Measurements from ENCODE around the gene RAMACL. TPM values are rescaled to one million over a fixed set of nuclear protein-coding genes. Genes with fewer than 3 reads are reported as not detected.
"Not testable (repeated sequence)": the region's sequence is repeated elsewhere in the genome, so short reads cannot be mapped to it uniquely, and the experiment has no call there.

The RAMACL gene
- total RNA-seq, 2 experiments from 2014 or later, result 0.45 TPM; not detected in 1

- H3K4me1 Mint-ChIP-seq (ENCODE audit: low read depth), result peaks cover 25% of the 10 kb centered on the region
- POLR2A ChIA-PET, result no interaction called here
- CTCF ChIA-PET, result no interaction called here
Measured at GRCh38 chr6:166539543-166539942, 46.9 kb downstream of the RAMACL start.

GRCh38 chr6:166539011-166539385 is 47.5 kb downstream of the RAMACL start:
- H3K9me3 Mint-ChIP-seq; ATAC-seq; H3K27ac Mint-ChIP-seq; POLR2A ChIA-PET; DNase-seq; H3K36me3 Mint-ChIP-seq (ENCODE audit: low read depth); H3K4me3 Mint-ChIP-seq; intact Hi-C loops (cut with micrococcal nuclease); CTCF ChIA-PET; H3K27me3 Mint-ChIP-seq: not testable (repeated sequence)
- peaks cover 25% of the 10 kb centered on the region for H3K4me1 Mint-ChIP-seq (ENCODE audit: low read depth)

More at GRCh38 chr6:166539543-166539942, 46.9 kb downstream of the RAMACL start:
- Mint-ChIP-seq H3K36me3 (ENCODE audit: low read depth) (no peaks in the 10 kb centered on the region), H3K9me3 (no peaks in the 10 kb centered on the region), H3K27me3 (no peaks in the 10 kb centered on the region), H3K27ac (no peak overlapping the region), H3K4me3 (no peak overlapping the region)
- no peak for TF ChIP-seq CTCF (IDR thresholded peaks at IDR 0.05)
- intact Hi-C loops (cut with micrococcal nuclease), result no loop called here
- DNase-seq, result no peak
- ATAC-seq, result no peak

GRCh38 chr6:166538297-166539010 is 48.0 kb downstream of the RAMACL start:
- no peak for DNase-seq
- ATAC-seq, result no peak
- peaks cover 25% of the 10 kb centered on the region for H3K4me1 Mint-ChIP-seq (ENCODE audit: low read depth)
- no peak overlapping the region for H3K4me3 Mint-ChIP-seq
- H3K27me3 Mint-ChIP-seq, result no peaks in the 10 kb centered on the region
- no peak for TF ChIP-seq CTCF (IDR thresholded peaks at IDR 0.05)
- H3K9me3 Mint-ChIP-seq, result no peaks in the 10 kb centered on the region
- POLR2A ChIA-PET, result no interaction called here
- no peak overlapping the region for H3K27ac Mint-ChIP-seq
- intact Hi-C loops (cut with micrococcal nuclease), result no loop called here
- CTCF ChIA-PET, result no interaction called here
- H3K36me3 Mint-ChIP-seq (ENCODE audit: low read depth), result no peaks in the 10 kb centered on the region

- Mint-ChIP-seq H3K4me3 (no peak overlapping the region), H3K9me3 (no peaks in the 10 kb centered on the region), H3K36me3 (ENCODE audit: low read depth) (no peaks in the 10 kb centered on the region), H3K27ac (no peak overlapping the region), H3K27me3 (no peaks in the 10 kb centered on the region), H3K4me1 (ENCODE audit: low read depth) (peaks cover 6% of the 10 kb centered on the region)
- no peak for TF ChIP-seq CTCF (IDR thresholded peaks at IDR 0.05)
- ATAC-seq (no peak), DNase-seq (no peak)
- intact Hi-C loops (cut with micrococcal nuclease), result no loop called here
- POLR2A ChIA-PET, result no interaction called here
- CTCF ChIA-PET, result interaction anchor here (0.8 kb wide), 1 partner anchor 18 kb away, joined by 3 read pairs; no protein-coding TSS in a partner anchor
Measured at GRCh38 chr6:166534658-166535406, 51.6 kb downstream of the RAMACL start.

GRCh38 chr6:166533205-166533824 is 53.2 kb downstream of the RAMACL start:
- ATAC-seq (no peak), DNase-seq (no peak)
- POLR2A ChIA-PET, result no interaction called here
- no peak for TF ChIP-seq CTCF (IDR thresholded peaks at IDR 0.05)
- Mint-ChIP-seq H3K27me3 (no peaks in the 10 kb centered on the region), H3K4me1 (ENCODE audit: low read depth) (no peaks in the 10 kb centered on the region), H3K36me3 (ENCODE audit: low read depth) (no peaks in the 10 kb centered on the region), H3K9me3 (no peaks in the 10 kb centered on the region), H3K4me3 (no peak overlapping the region), H3K27ac (no peak overlapping the region)
- CTCF ChIA-PET, result no interaction called here
- intact Hi-C loops (cut with micrococcal nuclease), result no loop called here

Other genes starting within 250 kb of the RAMACL start
- 10 to 100 TPM; 39.0 to 42.6 TPM for gene SFT2D1, start 244.1 kb downstream of the RAMACL start, total RNA-seq
- gene MPC1, start 203.7 kb downstream of the RAMACL start, total RNA-seq, result 10 to 100 TPM; 17.4 to 20.3 TPM
- 1 to 10 TPM; 5.8 TPM for gene RPS6KA2, start 40.6 kb upstream of the RAMACL start, total RNA-seq